ENCODE measurements around the gene MOCOS. TPM values are rescaled to one million over a fixed set of nuclear protein-coding genes. Genes with fewer than 3 reads are reported as not detected.

MOCOS gene
- total and polyA plus RNA-seq, 4 donors: 0.90 to 4.4 (median 2.7) TPM

GRCh38 chr18:36183033-36183432 lies 4.3 kb upstream of the MOCOS start:
- no peaks in the 10 kb centered on the region for H3K4me1 ChIP-seq (ENCODE audit: control insufficient read depth in 1 of 2, insufficient read depth in 2 of 2, low read length in 2 of 2)
- no peaks in the 10 kb centered on the region for H3K9me3 ChIP-seq (ENCODE audit: control insufficient read depth, low read length)
- H3K36me3 ChIP-seq (ENCODE audit: control insufficient read depth in 1 of 2, insufficient read depth in 2 of 2, low read length in 1 of 2): no peaks in the 10 kb centered on the region
- no peak for DNase-seq
- intact Hi-C loops (cut with DNase I): no loop called here
- H3K27ac ChIP-seq (ENCODE audit: low read depth in 1 of 2, low read length in 2 of 2): no peak overlapping the region
- no peak for ATAC-seq (ENCODE audit: low FRiP score)
- WGBS, 2 donors: 91 to 93% methylated on average over 6 of the region's 6 CpGs
- H3K4me3 ChIP-seq (ENCODE audit: low read length in 2 of 2): no peak overlapping the region
- no peaks in the 10 kb centered on the region for H3K27me3 ChIP-seq (ENCODE audit: control insufficient read depth in 1 of 2, insufficient read depth in 2 of 2, low read length in 1 of 2)

DNA sequence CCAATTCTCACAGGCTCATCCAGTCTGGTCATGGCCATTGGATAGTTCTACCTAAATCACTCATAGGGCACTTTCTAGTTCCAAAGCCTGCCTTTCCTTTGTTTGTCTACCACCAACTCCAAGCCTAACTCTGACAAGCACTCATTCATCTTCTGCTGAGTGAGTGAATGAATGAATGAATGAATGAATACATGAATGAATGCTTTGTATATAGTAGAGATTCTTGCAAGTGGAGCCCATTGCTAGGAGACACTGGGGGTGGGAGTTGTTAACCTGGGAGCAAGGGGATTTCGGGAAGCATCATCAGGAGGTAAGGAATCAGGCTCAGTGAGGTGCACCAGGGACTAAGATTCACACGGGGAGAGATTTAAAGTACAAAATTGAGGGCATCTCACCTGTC lies 3.3 kb upstream of the MOCOS start:
- no peaks in the 10 kb centered on the region for H3K27me3 ChIP-seq (ENCODE audit: control insufficient read depth in 1 of 2, insufficient read depth in 2 of 2, low read length in 1 of 2)
- H3K9me3 ChIP-seq (ENCODE audit: control insufficient read depth, low read length): no peaks in the 10 kb centered on the region
- no peaks in the 10 kb centered on the region for H3K36me3 ChIP-seq (ENCODE audit: control insufficient read depth in 1 of 2, insufficient read depth in 2 of 2, low read length in 1 of 2)
- intact Hi-C loops (cut with DNase I): no loop called here
- ATAC-seq (ENCODE audit: low FRiP score): no peak
- H3K27ac ChIP-seq (ENCODE audit: low read depth in 1 of 2, low read length in 2 of 2): no peak overlapping the region
- WGBS, 2 donors: 91 to 95% methylated on average over 2 of the region's 2 CpGs
- no peaks in the 10 kb centered on the region for H3K4me1 ChIP-seq (ENCODE audit: control insufficient read depth in 1 of 2, insufficient read depth in 2 of 2, low read length in 2 of 2)
- DNase-seq: no peak
- H3K4me3 ChIP-seq (ENCODE audit: low read length in 2 of 2): no peak overlapping the region

GRCh38 chr18:36185157-36185556 lies 2.1 kb upstream of the MOCOS start:
- Histone ChIP-seq H3K4me1 (ENCODE audit: control insufficient read depth in 1 of 2, insufficient read depth in 2 of 2, low read length in 2 of 2) (no peaks in the 10 kb centered on the region), H3K9me3 (ENCODE audit: control insufficient read depth, low read length) (no peaks in the 10 kb centered on the region), H3K27ac (ENCODE audit: low read depth in 1 of 2, low read length in 2 of 2) (no peak overlapping the region), H3K4me3 (ENCODE audit: low read length in 2 of 2) (no peak overlapping the region), H3K36me3 (ENCODE audit: control insufficient read depth in 1 of 2, insufficient read depth in 2 of 2, low read length in 1 of 2) (no peaks in the 10 kb centered on the region), H3K27me3 (ENCODE audit: control insufficient read depth in 1 of 2, insufficient read depth in 2 of 2, low read length in 1 of 2) (no peaks in the 10 kb centered on the region)
- intact Hi-C loops (cut with DNase I): loop anchor here in 1 of 2 donors (5.0 kb wide), 1 partner anchor 33 kb away; no protein-coding TSS in a partner anchor
- no peak for ATAC-seq (ENCODE audit: low FRiP score)
- DNase-seq: no peak
- WGBS, 2 donors: 94 to 96% methylated on average over 3 of the region's 3 CpGs

GRCh38 chr18:36185901-36186460 lies 1.3 kb upstream of the MOCOS start:
- DNase-seq (no peak), ATAC-seq (ENCODE audit: low FRiP score) (no peak)
- H3K9me3 ChIP-seq (ENCODE audit: control insufficient read depth, low read length): no peaks in the 10 kb centered on the region
- H3K27me3 ChIP-seq (ENCODE audit: control insufficient read depth in 1 of 2, insufficient read depth in 2 of 2, low read length in 1 of 2): no peaks in the 10 kb centered on the region
- no peaks in the 10 kb centered on the region for H3K36me3 ChIP-seq (ENCODE audit: control insufficient read depth in 1 of 2, insufficient read depth in 2 of 2, low read length in 1 of 2)
- WGBS, 2 donors: 89 to 92% methylated on average over 17 to 18 of the region's 18 CpGs
- H3K4me1 ChIP-seq (ENCODE audit: control insufficient read depth in 1 of 2, insufficient read depth in 2 of 2, low read length in 2 of 2): no peaks in the 10 kb centered on the region
- H3K27ac ChIP-seq (ENCODE audit: low read depth in 1 of 2, low read length in 2 of 2): no peak overlapping the region
- intact Hi-C loops (cut with DNase I): loop anchor here in 1 of 2 donors (5.0 kb wide), 1 partner anchor 34 kb away; no protein-coding TSS in a partner anchor
- no peak overlapping the region for H3K4me3 ChIP-seq (ENCODE audit: low read length in 2 of 2)

- H3K4me3 ChIP-seq (ENCODE audit: low read length in 2 of 2): peak overlapping the region; percentile 70 to 88
- H3K27me3 ChIP-seq (ENCODE audit: control insufficient read depth in 1 of 2, insufficient read depth in 2 of 2, low read length in 1 of 2): no peaks in the 10 kb centered on the region
- no peaks in the 10 kb centered on the region for H3K36me3 ChIP-seq (ENCODE audit: control insufficient read depth in 1 of 2, insufficient read depth in 2 of 2, low read length in 1 of 2)
- WGBS, 2 donors: 11 to 12% methylated on average over 47 of the region's 47 CpGs
- peak overlapping the region in 1 of 2 donors; percentile 18 for H3K27ac ChIP-seq (ENCODE audit: low read depth in 1 of 2, low read length in 2 of 2)
- DNase-seq (peak; percentile 73 to 80), ATAC-seq (ENCODE audit: low FRiP score) (peak; percentile 30)
- intact Hi-C loops (cut with DNase I): loop anchor here in 1 of 2 donors (5.0 kb wide), 1 partner anchor 34 kb away; no protein-coding TSS in a partner anchor
- no peaks in the 10 kb centered on the region for H3K4me1 ChIP-seq (ENCODE audit: control insufficient read depth in 1 of 2, insufficient read depth in 2 of 2, low read length in 2 of 2)
- H3K9me3 ChIP-seq (ENCODE audit: control insufficient read depth, low read length): no peaks in the 10 kb centered on the region
These were observed 670 bp upstream of the MOCOS start for GRCh38 chr18:36186461-36187192.

DNA sequence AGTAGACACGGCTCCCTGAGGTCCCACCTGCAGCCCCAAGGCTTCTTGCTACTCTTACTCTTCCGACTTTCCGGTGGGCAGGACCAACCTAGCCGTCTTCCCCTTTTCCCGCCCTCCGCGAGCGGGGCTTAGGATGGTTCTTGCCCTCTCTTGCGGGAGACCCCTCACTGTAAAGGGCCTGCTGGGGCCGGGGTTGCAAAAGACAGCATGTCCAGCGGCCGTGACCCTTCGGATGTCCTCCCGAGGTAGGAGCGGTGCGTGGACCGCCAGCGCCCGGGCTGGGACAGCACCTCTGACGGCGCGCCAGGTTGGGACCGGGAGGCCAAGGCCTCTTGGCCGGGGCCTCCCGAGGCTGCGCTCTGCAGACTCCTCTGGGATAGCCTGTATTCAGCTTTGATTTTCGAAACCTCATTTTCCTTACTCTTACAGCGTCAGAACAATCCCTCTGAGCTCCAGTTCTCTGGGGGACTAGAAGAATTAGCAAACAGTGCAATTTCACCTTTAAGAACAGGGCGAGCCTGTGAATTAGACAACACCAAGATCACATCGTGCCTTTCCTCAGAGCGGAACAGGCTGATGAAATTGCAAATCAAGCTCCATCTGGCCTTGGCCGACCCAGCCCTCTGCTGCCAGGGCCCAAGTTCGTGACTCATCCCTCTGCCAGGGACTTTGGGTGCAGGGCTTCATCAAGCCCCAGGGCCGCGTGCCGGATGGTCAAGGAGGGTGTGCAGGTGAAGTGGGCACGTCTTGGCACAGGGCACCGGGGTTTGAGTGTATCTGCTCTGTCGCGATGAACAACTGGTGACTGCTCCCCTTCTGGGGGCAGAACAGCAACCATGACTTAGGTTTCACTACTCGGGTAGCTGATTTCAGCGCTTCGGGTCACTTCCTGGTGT lies 777 bp downstream of the MOCOS start:
- intact Hi-C loops (cut with DNase I): loop anchor here in 1 of 2 donors (5.0 kb wide), 1 partner anchor 36 kb away; no protein-coding TSS in a partner anchor
- Histone ChIP-seq H3K4me1 (ENCODE audit: control insufficient read depth in 1 of 2, insufficient read depth in 2 of 2, low read length in 2 of 2) (no peaks in the 10 kb centered on the region), H3K9me3 (ENCODE audit: control insufficient read depth, low read length) (no peaks in the 10 kb centered on the region), H3K27me3 (ENCODE audit: control insufficient read depth in 1 of 2, insufficient read depth in 2 of 2, low read length in 1 of 2) (no peaks in the 10 kb centered on the region), H3K36me3 (ENCODE audit: control insufficient read depth in 1 of 2, insufficient read depth in 2 of 2, low read length in 1 of 2) (no peaks in the 10 kb centered on the region), H3K4me3 (ENCODE audit: low read length in 2 of 2) (peak overlapping the region; percentile 70 to 88), H3K27ac (ENCODE audit: low read depth in 1 of 2, low read length in 2 of 2) (no peak overlapping the region)
- 27 to 31% methylated on average over 43 of the region's 43 CpGs for WGBS, 2 donors
- ATAC-seq (ENCODE audit: low FRiP score) (peak; percentile 28), DNase-seq (peak; percentile 56 to 79)

DNA sequence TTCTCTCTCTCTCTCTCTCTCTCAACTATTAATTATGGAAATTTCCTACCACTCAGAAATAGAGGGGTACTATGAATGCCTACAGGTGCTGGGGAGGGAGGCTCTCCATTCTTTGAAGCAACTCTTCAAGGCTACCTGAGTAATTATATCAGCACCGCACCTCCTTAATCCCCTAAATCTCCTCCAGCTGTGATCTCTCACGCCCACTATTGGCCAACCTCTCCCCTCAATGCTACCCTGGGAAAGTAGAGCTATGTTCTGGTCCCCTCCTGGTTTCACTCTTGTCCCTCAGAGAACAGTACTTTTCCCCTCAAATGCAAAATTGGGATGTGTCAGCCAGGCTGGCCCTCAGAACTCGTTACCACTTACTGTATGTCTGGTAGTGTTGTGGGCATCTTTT lies 1.6 kb downstream of the MOCOS start:
- Histone ChIP-seq H3K9me3 (ENCODE audit: control insufficient read depth, low read length) (no peaks in the 10 kb centered on the region), H3K27me3 (ENCODE audit: control insufficient read depth in 1 of 2, insufficient read depth in 2 of 2, low read length in 1 of 2) (no peaks in the 10 kb centered on the region), H3K27ac (ENCODE audit: low read depth in 1 of 2, low read length in 2 of 2) (no peak overlapping the region), H3K4me3 (ENCODE audit: low read length in 2 of 2) (no peak overlapping the region), H3K36me3 (ENCODE audit: control insufficient read depth in 1 of 2, insufficient read depth in 2 of 2, low read length in 1 of 2) (no peaks in the 10 kb centered on the region), H3K4me1 (ENCODE audit: control insufficient read depth in 1 of 2, insufficient read depth in 2 of 2, low read length in 2 of 2) (no peaks in the 10 kb centered on the region)
- ATAC-seq (ENCODE audit: low FRiP score): no peak
- intact Hi-C loops (cut with DNase I): loop anchor here in 1 of 2 donors (5.0 kb wide), 1 partner anchor 37 kb away; no protein-coding TSS in a partner anchor
- WGBS, 2 donors: 94 to 97% methylated on average over 3 of the region's 3 CpGs
- no peak for DNase-seq

DNA sequence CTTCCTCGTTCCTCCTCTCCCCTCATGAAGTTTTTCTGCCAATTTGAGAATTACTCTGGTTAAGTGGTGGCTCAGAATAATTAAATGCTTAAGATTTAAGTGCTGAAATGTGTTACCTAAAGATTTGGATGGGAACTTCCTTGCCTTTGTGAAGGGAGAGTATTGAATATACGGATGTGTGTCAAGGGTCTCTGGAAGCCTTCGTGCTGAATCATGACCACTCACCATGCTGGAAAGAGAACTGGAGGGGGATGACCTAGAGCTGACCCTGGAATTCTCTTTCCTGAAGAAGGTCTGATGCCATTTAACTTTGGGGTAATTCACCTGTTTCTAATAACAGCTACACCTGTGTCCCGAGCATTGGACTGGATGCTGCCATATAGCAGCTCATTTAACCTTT lies 2.2 kb downstream of the MOCOS start:
- 92% methylated on average over 4 of the region's 4 CpGs for WGBS, 2 donors
- Histone ChIP-seq H3K27ac (ENCODE audit: low read depth in 1 of 2, low read length in 2 of 2) (no peak overlapping the region), H3K36me3 (ENCODE audit: control insufficient read depth in 1 of 2, insufficient read depth in 2 of 2, low read length in 1 of 2) (no peaks in the 10 kb centered on the region), H3K4me3 (ENCODE audit: low read length in 2 of 2) (no peak overlapping the region), H3K9me3 (ENCODE audit: control insufficient read depth, low read length) (no peaks in the 10 kb centered on the region), H3K27me3 (ENCODE audit: control insufficient read depth in 1 of 2, insufficient read depth in 2 of 2, low read length in 1 of 2) (no peaks in the 10 kb centered on the region), H3K4me1 (ENCODE audit: control insufficient read depth in 1 of 2, insufficient read depth in 2 of 2, low read length in 2 of 2) (no peaks in the 10 kb centered on the region)
- no peak for DNase-seq
- intact Hi-C loops (cut with DNase I): loop anchor here in 1 of 2 donors (5.0 kb wide), 1 partner anchor 37 kb away; no protein-coding TSS in a partner anchor
- ATAC-seq (ENCODE audit: low FRiP score): no peak

Data from aorta (tissue), 5 donors.